ENCODE measurements around the gene PRRT2. TPM values are rescaled to one million over a fixed set of nuclear protein-coding genes. Genes with fewer than 3 reads are reported as not detected.
"Not testable (repeated sequence)": the region's sequence is repeated elsewhere in the genome, so short reads cannot be mapped to it uniquely, and the experiment has no call there.

PRRT2 gene
- not detected for polyA plus RNA-seq

DNA sequence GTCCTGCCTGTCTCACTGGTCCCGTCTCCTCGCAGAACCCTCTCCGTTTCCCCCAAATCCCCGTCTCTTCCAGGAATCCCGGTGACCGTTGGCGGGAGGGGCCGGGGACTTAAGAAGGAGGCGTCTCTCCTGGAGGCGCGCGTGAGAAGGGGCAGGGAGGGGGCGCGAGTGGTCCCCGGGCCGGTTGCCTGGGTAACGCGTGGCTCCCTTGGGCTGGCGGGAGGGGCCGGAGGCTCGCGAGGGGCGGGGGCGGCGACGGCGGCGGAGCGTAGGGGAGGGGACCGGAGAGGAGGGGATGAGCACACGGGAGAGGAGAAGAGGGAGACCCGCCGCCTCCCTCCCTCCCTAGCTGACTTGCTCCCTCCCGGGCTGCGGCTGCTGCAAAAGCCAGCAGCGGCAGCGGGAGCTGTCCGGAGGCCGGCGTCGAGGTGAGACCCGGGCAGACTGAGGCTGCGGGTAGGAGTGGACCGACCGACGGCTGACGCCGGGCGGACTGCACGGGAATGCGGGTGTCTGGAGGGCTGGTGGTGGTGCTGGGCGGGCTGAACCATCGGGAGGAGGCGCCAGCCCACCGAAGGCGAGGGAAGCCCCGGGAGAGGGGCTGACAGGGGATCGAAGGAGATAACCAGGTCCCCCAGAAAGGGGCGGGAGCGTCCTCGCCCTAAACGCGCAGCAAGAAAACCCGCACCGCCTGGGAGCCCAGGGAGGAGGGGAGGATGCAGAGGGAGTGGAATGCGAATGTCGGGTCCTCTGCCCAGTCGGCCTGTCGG lies at the start of gene PRRT2:
Gene PRRT2 (plus strand): TSS at position 298 of the 770 bp plus-strand sequence. CDS start 862 bp downstream, outside the sequence.
- Mint-ChIP-seq H3K9me3 (no peaks in the 10 kb centered on the region), H3K27ac (peak within 1 kb of the TSS; percentile 71 to 93 (median 92)), H3K4me3 (peak within 1 kb of the TSS; percentile 78 to 94 (median 84)), H3K27me3 (peaks cover 3% of the 10 kb centered on the region), H3K4me1 (peaks cover 17 to 41% (median 31%) of the 10 kb centered on the region in 3 donors), H3K36me3 (peaks cover 4% of the 10 kb centered on the region)

GRCh38 chr16:29763326-29763725 lies 48.7 kb upstream of the PRRT2 start:
- Mint-ChIP-seq H3K4me1 (peaks cover 9 to 12% (median 11%) of the 10 kb centered on the region in 3 donors), H3K9me3 (no peaks in the 10 kb centered on the region), H3K4me3 (peak overlapping the region in 1 of 4 donors; percentile 43), H3K27ac (peak overlapping the region in 1 of 3 donors; percentile 35), H3K36me3 (no peaks in the 10 kb centered on the region), H3K27me3 (no peaks in the 10 kb centered on the region)

DNA sequence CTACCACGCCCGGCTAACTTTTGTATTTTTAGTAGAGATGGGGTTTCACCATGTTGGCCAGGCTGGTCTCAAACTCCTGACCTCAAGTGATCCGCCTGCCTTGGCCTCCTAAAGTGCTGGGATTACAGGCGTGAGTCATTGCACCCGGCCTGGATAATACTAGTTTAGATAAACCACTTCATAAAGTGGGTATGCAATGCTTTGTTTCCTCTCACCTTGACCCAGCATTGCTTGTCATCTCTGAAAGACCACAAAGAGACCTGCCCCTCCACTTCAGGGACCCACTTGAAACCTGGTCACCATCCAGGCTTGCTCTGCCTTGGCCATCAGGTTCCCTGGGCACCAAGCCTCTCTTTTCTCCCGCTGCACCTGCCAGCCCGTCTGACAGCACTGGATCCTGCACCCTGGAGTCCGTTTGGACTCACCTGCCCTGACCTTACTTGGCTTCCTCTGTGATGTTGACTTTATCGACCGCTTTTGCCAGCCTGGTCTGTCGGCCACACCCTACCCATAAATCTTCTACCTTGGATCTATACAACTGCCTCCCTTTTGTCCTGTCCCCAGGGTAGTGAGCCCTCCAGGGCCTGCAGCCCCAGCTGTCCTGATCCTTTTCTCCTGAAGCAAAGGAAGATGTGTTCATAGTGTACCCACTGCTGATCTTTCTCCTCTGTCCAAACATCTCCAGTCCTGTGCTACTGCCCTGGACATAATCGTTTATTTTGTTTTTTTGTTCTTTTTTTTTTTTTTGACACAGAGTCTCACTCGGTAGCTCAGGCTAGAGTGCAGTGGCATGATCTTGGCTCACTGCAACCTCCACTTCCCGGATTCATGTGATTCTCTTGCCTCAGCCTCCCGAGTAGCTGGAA lies 46.6 kb upstream of the PRRT2 start:
- H3K27ac Mint-ChIP-seq, result no peak overlapping the region
- peak overlapping the region in 1 of 4 donors; percentile 2 for H3K4me3 Mint-ChIP-seq
- no peaks in the 10 kb centered on the region for H3K9me3 Mint-ChIP-seq
- no peaks in the 10 kb centered on the region for H3K27me3 Mint-ChIP-seq
- no peaks in the 10 kb centered on the region for H3K36me3 Mint-ChIP-seq
- H3K4me1 Mint-ChIP-seq, result peaks cover 8 to 11% (median 11%) of the 10 kb centered on the region in 3 donors

DNA sequence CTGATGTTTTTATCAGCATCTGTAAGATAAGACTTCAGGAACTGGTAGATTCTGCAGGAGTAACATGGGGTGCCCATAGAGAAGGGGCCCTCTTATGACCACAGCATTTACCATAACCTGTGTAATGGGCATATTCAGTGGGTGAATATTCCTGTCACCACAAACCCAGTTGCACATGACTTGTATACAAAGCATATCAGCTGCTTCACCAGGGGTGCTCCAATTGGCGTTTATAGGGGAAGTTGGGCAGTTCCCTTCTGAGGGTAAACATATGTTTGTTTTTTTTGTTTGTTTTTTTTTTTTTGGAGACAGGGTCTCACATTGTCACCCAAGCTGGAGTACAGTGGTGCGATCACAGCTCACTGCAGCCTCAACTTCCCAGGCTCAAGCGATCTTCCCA lies 45.4 kb upstream of the PRRT2 start:
- Mint-ChIP-seq H3K4me1 (peaks cover 5 to 11% (median 8%) of the 10 kb centered on the region in 3 donors), H3K27me3 (no peaks in the 10 kb centered on the region), H3K36me3 (no peaks in the 10 kb centered on the region), H3K4me3 (no peak overlapping the region), H3K9me3 (no peaks in the 10 kb centered on the region), H3K27ac (no peak overlapping the region)

DNA sequence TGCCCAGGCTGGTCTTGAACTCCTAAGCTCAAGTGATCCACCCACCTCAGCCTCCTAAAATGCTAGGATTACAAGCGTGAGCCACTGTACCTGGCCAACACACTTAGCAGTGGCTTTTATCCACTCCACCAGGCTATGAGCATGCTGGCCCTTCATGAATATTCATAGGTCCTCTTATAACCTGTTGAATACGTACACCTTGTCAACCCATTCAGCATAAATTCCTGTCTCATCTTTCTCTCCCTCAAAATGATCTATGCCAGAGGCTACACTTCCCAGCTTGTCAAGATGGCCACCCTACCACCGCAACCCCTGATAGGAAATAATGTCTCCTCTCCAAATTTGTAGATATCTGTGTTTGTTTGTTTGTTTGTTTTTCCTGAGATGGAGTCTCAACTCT lies 44.9 kb upstream of the PRRT2 start:
- H3K4me3 Mint-ChIP-seq, result no peak overlapping the region
- H3K27me3 Mint-ChIP-seq, result no peaks in the 10 kb centered on the region
- no peak overlapping the region for H3K27ac Mint-ChIP-seq

GRCh38 chr16:29769507-29769906 lies 42.5 kb upstream of the PRRT2 start:
- Mint-ChIP-seq H3K27me3 (no peaks in the 10 kb centered on the region), H3K27ac (no peak overlapping the region), H3K36me3 (no peaks in the 10 kb centered on the region), H3K4me1 (peaks cover 0 to 8% (median 3%) of the 10 kb centered on the region in 3 donors), H3K9me3 (no peaks in the 10 kb centered on the region), H3K4me3 (no peak overlapping the region)

More for the DNA sequence above, 44.9 kb upstream of the PRRT2 start:
- no peaks in the 10 kb centered on the region for H3K36me3 Mint-ChIP-seq
- peaks cover 5 to 9% (median 8%) of the 10 kb centered on the region in 3 donors for H3K4me1 Mint-ChIP-seq
- H3K9me3 Mint-ChIP-seq, result no peaks in the 10 kb centered on the region

- Mint-ChIP-seq H3K27ac (no peak overlapping the region), H3K27me3 (no peaks in the 10 kb centered on the region), H3K36me3 (no peaks in the 10 kb centered on the region), H3K9me3 (no peaks in the 10 kb centered on the region), H3K4me1 (peaks cover 0 to 7% (median 3%) of the 10 kb centered on the region in 3 donors), H3K4me3 (no peak overlapping the region)
Observed at GRCh38 chr16:29770250-29770929, 41.6 kb upstream of the PRRT2 start.

DNA sequence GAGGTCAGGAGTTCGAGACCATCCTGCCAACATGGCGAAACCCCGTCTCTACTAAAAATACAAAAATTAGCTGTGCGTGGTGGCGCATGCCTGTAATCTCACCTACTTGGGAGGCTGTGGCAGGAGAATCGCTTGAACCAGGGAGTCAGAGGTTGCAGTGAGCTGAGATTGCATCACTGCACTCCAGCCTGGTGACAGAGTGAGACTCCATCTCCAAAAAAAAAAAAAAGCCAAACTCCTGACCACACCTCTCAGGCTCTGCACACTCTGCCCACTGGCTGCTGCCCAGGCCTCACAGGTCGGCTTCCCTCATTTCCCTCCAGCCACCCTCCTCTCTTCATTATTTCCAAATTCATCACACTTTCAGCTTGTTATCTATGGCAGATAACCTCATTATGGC lies 39.7 kb upstream of the PRRT2 start:
- H3K9me3 Mint-ChIP-seq, H3K4me3 Mint-ChIP-seq, H3K4me1 Mint-ChIP-seq, H3K27me3 Mint-ChIP-seq, H3K27ac Mint-ChIP-seq, H3K36me3 Mint-ChIP-seq: not testable (repeated sequence)

DNA sequence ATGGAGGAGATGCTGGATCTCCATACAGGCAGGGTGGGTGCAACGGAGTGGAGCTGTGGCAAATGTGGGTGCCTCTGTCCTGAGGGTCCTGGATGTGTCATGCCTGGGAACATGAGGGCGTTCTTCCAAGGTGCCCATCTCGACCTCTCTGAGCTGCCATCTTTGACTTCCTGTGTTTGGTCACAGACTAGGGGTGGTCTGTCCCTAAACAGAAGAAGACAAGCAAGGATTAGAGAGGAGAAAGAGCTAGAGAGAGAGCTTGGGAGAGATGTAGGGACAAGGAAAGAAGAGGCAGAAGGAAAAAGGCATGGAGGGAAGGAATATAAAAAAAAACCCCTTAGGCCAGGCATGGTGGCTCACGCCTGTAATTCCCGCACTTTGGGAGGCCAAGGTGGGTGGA lies 37.3 kb upstream of the PRRT2 start:
- Mint-ChIP-seq H3K4me3 (no peak overlapping the region), H3K4me1 (peaks cover 0 to 4% (median 1%) of the 10 kb centered on the region in 3 donors), H3K27ac (no peak overlapping the region), H3K27me3 (peaks cover 3% of the 10 kb centered on the region), H3K9me3 (no peaks in the 10 kb centered on the region), H3K36me3 (peaks cover 3% of the 10 kb centered on the region)

GRCh38 chr16:29775742-29776408 lies 36.1 kb upstream of the PRRT2 start:
- H3K9me3 Mint-ChIP-seq, result no peaks in the 10 kb centered on the region
- H3K4me1 Mint-ChIP-seq, result peaks cover 0 to 4% (median under 1%) of the 10 kb centered on the region in 3 donors
- H3K4me3 Mint-ChIP-seq, result no peak overlapping the region
- peaks cover 3% of the 10 kb centered on the region for H3K36me3 Mint-ChIP-seq
- peaks cover 5% of the 10 kb centered on the region for H3K27me3 Mint-ChIP-seq
- no peak overlapping the region for H3K27ac Mint-ChIP-seq

GRCh38 chr16:29777576-29778350 lies 34.2 kb upstream of the PRRT2 start, which contains the start of gene ZG16:
TSS of gene ZG16 (plus strand) at chr16:29778256. CDS start at chr16:29779267, 1,011 bp downstream.
- peaks cover 0 to 2% (median 2%) of the 10 kb centered on the region in 3 donors for H3K4me1 Mint-ChIP-seq
- peaks cover 4% of the 10 kb centered on the region for H3K36me3 Mint-ChIP-seq
- H3K27ac Mint-ChIP-seq, result no peak within 1 kb of the TSS
- H3K4me3 Mint-ChIP-seq, result no peak within 1 kb of the TSS
- H3K9me3 Mint-ChIP-seq, result no peaks in the 10 kb centered on the region
- H3K27me3 Mint-ChIP-seq, result peaks cover 5% of the 10 kb centered on the region

DNA sequence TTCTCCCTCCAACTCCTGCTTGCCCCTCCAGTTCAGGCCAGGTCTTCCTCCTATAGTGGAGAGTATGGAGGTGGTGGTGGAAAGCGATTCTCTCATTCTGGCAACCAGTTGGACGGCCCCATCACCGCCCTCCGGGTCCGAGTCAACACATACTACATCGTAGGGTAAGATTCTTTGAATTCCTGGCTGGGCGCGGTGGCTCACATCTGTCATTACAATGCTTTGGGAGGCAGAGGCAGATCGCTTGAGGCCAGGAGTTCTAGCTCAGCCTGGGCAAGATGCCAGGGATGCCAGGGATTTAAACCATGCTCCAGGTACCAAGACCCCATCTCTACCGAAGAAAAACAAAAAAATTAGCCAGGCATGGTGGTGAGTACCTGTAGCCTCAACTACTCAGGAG lies 32.5 kb upstream of the PRRT2 start:
- Mint-ChIP-seq H3K27me3 (peaks cover 5% of the 10 kb centered on the region), H3K4me3 (no peak overlapping the region), H3K4me1 (peaks cover 2 to 5% (median 4%) of the 10 kb centered on the region in 3 donors), H3K36me3 (peaks cover 4% of the 10 kb centered on the region), H3K27ac (peak overlapping the region in 1 of 3 donors; percentile 35), H3K9me3 (peaks cover 0 to 5% (median 0%) of the 10 kb centered on the region in 3 donors)

- H3K4me3 Mint-ChIP-seq, H3K9me3 Mint-ChIP-seq, H3K36me3 Mint-ChIP-seq, H3K27me3 Mint-ChIP-seq, H3K27ac Mint-ChIP-seq: not testable (repeated sequence)
- H3K4me1 Mint-ChIP-seq, result peaks cover 12 to 19% (median 18%) of the 10 kb centered on the region in 3 donors
Observed at GRCh38 chr16:29783094-29783953, 28.7 kb upstream of the PRRT2 start.

Data from IgD-negative memory B cell (primary cell).